Activated CD8-positive, alpha-beta memory T cell treated with anti-CD3 and anti-CD28 coated beads, Interleukin-2, amount 10 ng/mL, durations not matched to agents 7 days and 5 days (primary cell): Measurements from ENCODE around the gene SPTLC1. TPM values are rescaled to one million over a fixed set of nuclear protein-coding genes. Genes with fewer than 3 reads are reported as not detected.
"Not testable (repeated sequence)": the region's sequence is repeated elsewhere in the genome, so short reads cannot be mapped to it uniquely, and the experiment has no call there.

Source experiments
- ATAC-seq: fragments of 150-1000 bp; cut with Tn5 transposase; one replicate; pipeline ENCODE4 v1.10.0; 2021; ENCODE audit warnings: moderate library complexity
- CTCF ChIA-PET: fragments of 350-600 bp; sonication (Branson Sonifier 250); formaldehyde crosslinking; loops from one replicate; lab custom pipeline; 2021; ENCODE audit warnings: antibody characterized with exemption; lab: Charles Lee
- DNase-seq: peaks from one replicate; pipeline ENCODE4 v3.0.0-alpha.2; 2020
- H3K27ac Mint-ChIP-seq: one replicate; pipeline ENCODE4 v1.8.0; 2021; ENCODE audit warnings: mild to moderate bottlenecking, mixed read lengths
- H3K27me3 Mint-ChIP-seq: one replicate; pipeline ENCODE4 v1.8.0; 2021; ENCODE audit warnings: mixed read lengths
- H3K36me3 Mint-ChIP-seq: one replicate; pipeline ENCODE4 v1.8.0; 2021; ENCODE audit warnings: mild to moderate bottlenecking, mixed read lengths
- H3K4me1 Mint-ChIP-seq: one replicate; pipeline ENCODE4 v1.8.0; 2021; ENCODE audit warnings: mixed read lengths
- H3K4me3 Mint-ChIP-seq: one replicate; pipeline ENCODE4 v1.8.0; 2021; ENCODE audit warnings: mild to moderate bottlenecking, moderate library complexity, mixed read lengths
- H3K9me3 Mint-ChIP-seq: one replicate; pipeline ENCODE4 v1.8.0; 2022; ENCODE audit warnings: low read depth, mixed read lengths
- total RNA-seq, 2 experiments: library from RNA; stranded (reverse); gene quantifications; one replicate each; pipeline ENCODE4 v1.2.3, GENCODE V29; 2021

SPTLC1 gene
- total RNA-seq, 2 experiments from 2014 or later: 61.8 to 62.4 TPM

DNA sequence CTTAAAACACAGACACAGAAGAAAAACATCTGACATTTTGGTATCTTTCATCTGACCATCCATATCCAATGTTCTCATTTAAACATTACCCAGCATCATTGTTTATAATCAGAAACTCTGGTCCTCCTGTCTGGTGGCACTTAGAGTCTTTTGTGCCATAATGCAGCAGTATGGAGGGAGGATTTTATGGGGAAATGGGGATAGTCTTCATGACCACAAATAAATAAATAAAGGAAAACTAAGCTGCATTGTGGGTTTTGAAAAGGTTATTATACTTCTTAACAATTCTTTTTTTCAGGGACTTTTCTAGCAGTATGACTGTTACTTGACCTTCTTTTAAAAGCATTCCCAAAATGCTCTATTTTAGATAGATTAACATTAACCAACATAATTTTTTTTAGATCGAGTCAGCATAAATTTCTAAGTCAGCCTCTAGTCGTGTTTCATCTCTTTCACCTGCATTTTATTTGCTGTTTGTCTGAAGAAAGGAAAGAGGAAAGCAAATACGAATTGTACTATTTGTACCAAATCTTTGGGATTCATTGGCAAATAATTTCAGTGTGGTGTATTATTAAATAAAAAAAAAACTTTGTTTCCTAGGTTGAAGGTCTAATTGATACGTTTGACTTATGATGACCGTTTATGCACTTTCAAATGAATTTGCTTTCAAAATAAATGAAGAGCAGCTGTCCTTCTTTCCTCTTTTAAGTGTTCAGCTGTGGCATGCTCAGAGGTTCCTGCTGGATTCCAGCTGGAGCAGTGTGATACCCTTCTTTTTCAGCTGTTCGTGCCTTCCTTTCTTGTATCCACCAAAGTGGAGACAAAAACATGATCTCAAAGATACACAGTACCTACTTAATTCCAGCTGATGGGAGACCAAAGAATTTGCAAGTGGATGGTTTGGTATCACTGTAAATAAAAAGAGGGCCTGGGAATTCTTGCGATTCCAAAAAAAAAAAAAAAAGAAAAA lies 35.6 kb upstream of the SPTLC1 start:
- CTCF ChIA-PET: interaction anchor here (0.6 to 1.3 kb wide), 3 partner anchors 9 to 16 kb away, joined by 3 to 6 read pairs (median 4); no protein-coding TSS in a partner anchor
- not testable (repeated sequence) for H3K27ac Mint-ChIP-seq, ATAC-seq, H3K36me3 Mint-ChIP-seq, H3K4me3 Mint-ChIP-seq, H3K9me3 Mint-ChIP-seq, DNase-seq
- Mint-ChIP-seq H3K27me3 (peaks cover 16% of the 10 kb centered on the region), H3K4me1 (peaks cover 36% of the 10 kb centered on the region)

DNA sequence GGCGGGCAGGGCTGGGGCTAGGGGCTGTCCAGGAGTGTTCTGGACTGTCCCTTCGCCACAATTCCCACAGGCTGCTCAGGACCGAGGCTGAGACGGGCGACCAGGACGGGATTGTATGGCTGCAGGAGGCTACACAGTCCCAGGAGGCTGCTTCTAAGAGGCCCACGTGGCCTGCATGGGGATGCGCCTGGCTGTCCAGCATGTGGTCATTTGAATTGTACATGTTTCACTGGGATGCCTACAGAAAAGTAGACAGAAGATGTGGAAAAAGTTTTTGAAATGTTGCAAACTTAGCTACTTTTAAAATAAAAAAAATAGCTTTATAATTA lies 32.6 kb upstream of the SPTLC1 start:
- no peak for ATAC-seq
- no peak overlapping the region for H3K27ac Mint-ChIP-seq
- no peak overlapping the region for H3K4me3 Mint-ChIP-seq
- peaks cover 1% of the 10 kb centered on the region for H3K36me3 Mint-ChIP-seq
- CTCF ChIA-PET: interaction anchor here (0.8 to 1.7 kb wide), 5 partner anchors 9 to 643 kb away, joined by 3 to 17 read pairs (median 4); no protein-coding TSS in a partner anchor
- peaks cover 36% of the 10 kb centered on the region for H3K4me1 Mint-ChIP-seq
- no peaks in the 10 kb centered on the region for H3K9me3 Mint-ChIP-seq
- peaks cover 19% of the 10 kb centered on the region for H3K27me3 Mint-ChIP-seq
- no peak for DNase-seq

DNA sequence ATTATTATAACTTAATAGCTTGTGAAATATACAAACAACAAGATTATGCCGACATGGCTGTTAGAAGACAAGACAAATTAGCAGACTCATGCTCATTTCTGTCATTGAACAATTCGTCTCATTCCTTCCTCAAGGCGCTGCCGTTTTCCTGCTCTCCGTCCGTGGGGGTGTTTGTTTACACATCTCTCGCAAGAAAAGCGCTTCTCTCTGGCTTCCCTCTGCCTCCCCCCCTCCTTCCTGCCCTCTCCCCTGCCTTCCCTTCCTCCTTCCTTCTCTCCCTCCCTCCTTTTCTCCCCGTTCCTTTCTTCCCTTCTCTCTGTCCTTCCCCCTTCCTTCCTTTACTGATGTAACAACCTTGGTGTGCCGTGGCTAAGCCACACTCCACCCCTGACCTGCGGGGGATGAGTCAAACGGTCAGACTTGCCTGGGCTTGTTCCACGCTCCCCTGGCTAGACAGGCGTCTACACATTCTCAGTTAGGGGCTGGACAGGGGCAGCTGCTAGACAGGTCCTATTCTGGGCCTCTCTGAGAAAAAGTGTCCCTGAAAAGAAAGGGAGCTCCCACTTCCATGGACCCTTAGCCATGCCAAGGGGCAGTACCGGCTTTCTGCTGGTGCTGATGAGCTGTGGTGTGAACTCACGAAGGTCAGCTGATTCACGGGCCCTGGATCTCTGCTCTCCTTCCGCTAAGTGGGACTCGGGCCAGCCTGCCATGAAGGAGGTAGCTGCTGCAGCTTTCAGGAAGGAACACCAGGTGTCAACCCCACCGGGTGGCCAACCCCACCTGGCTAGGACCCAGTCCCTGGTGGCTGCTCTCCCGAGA lies 32.0 kb upstream of the SPTLC1 start:
- ATAC-seq: peak; percentile 81
- CTCF ChIA-PET: interaction anchor here (0.8 to 1.7 kb wide), 6 partner anchors 8 to 644 kb away, joined by 3 to 17 read pairs (median 4); no protein-coding TSS in a partner anchor
- peaks cover 32% of the 10 kb centered on the region for H3K4me1 Mint-ChIP-seq
- H3K27me3 Mint-ChIP-seq: peaks cover 25% of the 10 kb centered on the region
- peaks cover 1% of the 10 kb centered on the region for H3K36me3 Mint-ChIP-seq
- peak; percentile 66 for DNase-seq
- H3K27ac Mint-ChIP-seq: peak overlapping the region; percentile 68
- peak overlapping the region; percentile 17 for H3K4me3 Mint-ChIP-seq
- H3K9me3 Mint-ChIP-seq: no peaks in the 10 kb centered on the region

DNA sequence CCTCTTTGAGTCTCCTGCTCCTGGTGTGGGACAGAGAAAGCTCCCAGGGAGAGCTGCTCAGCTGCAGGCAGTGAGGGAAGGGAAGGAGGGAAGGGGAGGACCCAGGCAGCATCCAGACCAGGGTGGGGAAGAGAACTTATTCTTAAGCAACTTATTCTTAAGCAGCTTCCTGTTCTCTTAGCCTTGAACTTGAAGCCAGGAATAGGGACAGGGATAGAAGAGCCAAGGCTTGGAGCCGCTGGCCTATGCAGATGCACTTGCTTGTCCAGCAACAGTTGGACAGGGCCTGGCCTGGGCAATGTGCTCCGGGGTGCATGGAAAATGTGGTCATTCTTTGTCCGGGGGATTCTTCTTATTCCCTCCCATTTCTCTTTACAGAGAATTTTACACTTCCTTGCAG lies 31.4 kb upstream of the SPTLC1 start:
- ATAC-seq (no peak), DNase-seq (no peak)
- peaks cover 1% of the 10 kb centered on the region for H3K36me3 Mint-ChIP-seq
- no peaks in the 10 kb centered on the region for H3K9me3 Mint-ChIP-seq
- H3K27me3 Mint-ChIP-seq: peaks cover 31% of the 10 kb centered on the region
- H3K27ac Mint-ChIP-seq: no peak overlapping the region
- CTCF ChIA-PET: interaction anchor here (1.1 to 1.7 kb wide), 2 partner anchors 7 to 96 kb away, joined by 4 to 17 read pairs; no protein-coding TSS in a partner anchor
- H3K4me1 Mint-ChIP-seq: peaks cover 28% of the 10 kb centered on the region
- H3K4me3 Mint-ChIP-seq: no peak overlapping the region

DNA sequence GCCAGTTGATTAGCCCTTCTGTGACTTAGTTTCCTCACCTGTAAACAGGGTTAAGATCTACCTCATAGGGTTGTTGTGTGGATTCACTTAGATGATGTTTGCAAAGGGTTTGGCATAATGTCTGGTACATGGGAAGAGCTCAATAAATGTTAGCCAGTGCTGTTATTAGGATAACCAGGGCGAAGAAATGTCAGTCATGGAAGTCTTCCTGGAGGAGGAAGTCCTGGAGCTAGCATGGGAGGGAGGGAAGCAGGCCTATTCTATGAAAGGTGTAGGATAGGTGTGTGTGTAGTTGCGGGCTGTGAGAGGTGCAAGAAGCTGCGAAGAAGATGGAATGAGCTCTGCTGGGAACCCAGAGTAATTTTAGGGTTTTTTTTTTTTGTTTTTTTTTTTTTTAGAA lies 30.6 kb upstream of the SPTLC1 start:
- CTCF ChIA-PET, H3K9me3 Mint-ChIP-seq, DNase-seq, H3K36me3 Mint-ChIP-seq, H3K27ac Mint-ChIP-seq, H3K4me3 Mint-ChIP-seq, ATAC-seq: not testable (repeated sequence)
- Mint-ChIP-seq H3K27me3 (peaks cover 37% of the 10 kb centered on the region), H3K4me1 (peaks cover 33% of the 10 kb centered on the region)

DNA sequence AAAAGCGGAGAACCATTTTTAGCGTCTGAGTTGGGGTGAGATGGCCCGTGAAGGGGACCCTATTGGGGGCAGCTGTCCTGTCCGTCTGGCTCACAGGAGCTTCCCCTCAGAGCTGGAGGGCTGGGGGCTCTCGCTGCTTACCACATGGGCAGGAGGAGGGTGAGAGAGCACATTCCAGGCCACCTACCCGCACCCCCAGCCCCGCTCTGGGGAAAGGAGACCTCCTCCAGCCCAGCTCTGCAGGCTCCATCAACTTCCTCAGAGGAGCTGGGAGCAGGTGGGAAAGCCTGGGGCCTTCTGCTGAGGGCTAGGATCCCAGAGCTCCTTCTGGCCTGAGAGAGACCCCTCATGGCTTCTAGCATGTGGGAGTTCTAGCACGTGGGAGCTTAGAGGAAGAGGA lies 27.1 kb upstream of the SPTLC1 start:
- H3K4me3 Mint-ChIP-seq: no peak overlapping the region
- H3K9me3 Mint-ChIP-seq: no peaks in the 10 kb centered on the region
- peaks cover 33% of the 10 kb centered on the region for H3K27me3 Mint-ChIP-seq
- peaks cover 22% of the 10 kb centered on the region for H3K4me1 Mint-ChIP-seq
- CTCF ChIA-PET: interaction anchor here (0.6 to 5.5 kb wide), 4 partner anchors 9 to 331 kb away, joined by 3 to 50 read pairs (median 3); partner anchors contain the start of gene CENPP
- no peak overlapping the region for H3K27ac Mint-ChIP-seq
- no peak for ATAC-seq
- no peak for DNase-seq
- H3K36me3 Mint-ChIP-seq: no peaks in the 10 kb centered on the region

DNA sequence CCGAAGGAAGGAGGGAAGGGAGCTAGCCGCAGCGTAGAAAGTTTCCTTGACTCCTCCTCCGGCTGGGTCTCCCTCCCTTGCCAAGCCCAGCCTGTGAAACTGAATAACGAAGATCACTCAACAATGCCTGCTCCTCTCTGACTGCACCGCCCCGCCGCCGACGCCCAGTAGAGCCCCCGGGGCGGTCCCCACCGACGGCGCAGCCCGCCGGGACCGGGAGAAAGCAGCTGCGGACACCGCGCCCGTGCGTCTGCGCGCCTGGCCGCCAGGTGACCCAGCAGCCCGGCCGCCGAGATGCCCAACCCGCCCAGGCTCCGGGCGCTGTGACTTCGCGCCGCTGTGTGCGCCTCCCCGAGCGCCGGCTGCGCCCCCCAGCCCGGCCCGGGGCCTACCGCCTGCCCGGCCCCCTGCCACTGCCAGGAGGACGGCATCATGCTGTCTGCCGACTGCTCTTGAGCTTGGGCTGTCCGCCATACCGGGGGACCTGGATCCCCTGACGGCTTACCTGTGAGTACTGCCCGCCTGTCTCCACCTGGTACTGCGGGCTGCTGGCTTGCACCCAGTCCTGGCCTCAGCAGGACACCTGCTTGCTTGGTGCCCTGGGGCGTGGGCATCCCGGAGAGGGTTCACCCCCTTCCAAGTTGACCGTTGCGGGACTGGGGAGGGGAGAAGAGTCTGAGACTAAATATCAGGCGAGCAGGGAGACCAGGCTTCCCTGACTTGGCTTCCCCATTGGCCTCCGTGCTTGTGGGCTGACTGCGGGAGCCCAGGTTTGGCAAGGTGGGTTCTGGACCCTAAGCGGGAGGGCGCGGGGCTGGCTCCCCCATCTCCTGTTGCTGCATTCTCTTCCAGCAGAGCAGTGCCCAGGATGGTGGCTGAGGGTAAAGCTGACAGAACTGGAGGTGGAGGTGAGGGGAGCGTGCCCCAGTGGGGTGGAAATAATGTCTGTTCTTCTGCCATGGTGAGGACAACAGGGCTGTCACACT lies 26.2 kb upstream of the SPTLC1 start:
- peaks cover 35% of the 10 kb centered on the region for H3K27me3 Mint-ChIP-seq
- CTCF ChIA-PET: interaction anchor here (0.6 to 5.5 kb wide), 32 partner anchors 8 to 666 kb away, joined by 3 to 58 read pairs (median 5); partner anchors contain the start of genes CENPP, IPPK and NOL8
- H3K36me3 Mint-ChIP-seq: no peaks in the 10 kb centered on the region
- H3K4me3 Mint-ChIP-seq: peak overlapping the region; percentile 36
- no peaks in the 10 kb centered on the region for H3K9me3 Mint-ChIP-seq
- ATAC-seq (peak; percentile 27), DNase-seq (no peak)
- H3K4me1 Mint-ChIP-seq: peaks cover 14% of the 10 kb centered on the region
- H3K27ac Mint-ChIP-seq: no peak overlapping the region

DNA sequence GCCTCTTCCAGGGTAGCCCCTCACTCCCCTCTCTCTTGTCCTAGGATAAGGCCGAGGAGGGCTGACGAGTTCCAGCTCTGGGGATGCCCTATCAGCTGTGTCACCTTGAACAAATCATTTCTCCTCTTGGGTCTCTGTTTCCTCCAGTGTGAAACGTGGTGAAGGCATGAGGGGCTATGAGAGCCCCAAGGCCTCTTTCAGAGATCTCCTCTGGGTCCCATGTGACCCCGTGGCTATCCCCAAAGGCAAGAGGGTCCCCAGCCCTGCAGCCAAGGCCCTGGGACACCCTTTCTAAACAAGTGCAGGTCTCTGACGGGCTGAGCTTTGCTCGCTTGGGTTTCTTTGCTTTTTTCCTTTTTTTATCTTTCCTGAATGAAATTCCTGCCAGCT lies 25.5 kb upstream of the SPTLC1 start:
- Mint-ChIP-seq H3K36me3 (no peaks in the 10 kb centered on the region), H3K4me3 (peak overlapping the region; percentile 36), H3K27ac (no peak overlapping the region), H3K9me3 (no peaks in the 10 kb centered on the region), H3K4me1 (peaks cover 11% of the 10 kb centered on the region), H3K27me3 (peaks cover 37% of the 10 kb centered on the region)
- ATAC-seq (no peak), DNase-seq (no peak)
- CTCF ChIA-PET: interaction anchor here (0.7 to 5.5 kb wide), 44 partner anchors 7 to 667 kb away, joined by 3 to 58 read pairs (median 5); partner anchors contain the start of genes IPPK, NOL8 and SPTLC1

DNA sequence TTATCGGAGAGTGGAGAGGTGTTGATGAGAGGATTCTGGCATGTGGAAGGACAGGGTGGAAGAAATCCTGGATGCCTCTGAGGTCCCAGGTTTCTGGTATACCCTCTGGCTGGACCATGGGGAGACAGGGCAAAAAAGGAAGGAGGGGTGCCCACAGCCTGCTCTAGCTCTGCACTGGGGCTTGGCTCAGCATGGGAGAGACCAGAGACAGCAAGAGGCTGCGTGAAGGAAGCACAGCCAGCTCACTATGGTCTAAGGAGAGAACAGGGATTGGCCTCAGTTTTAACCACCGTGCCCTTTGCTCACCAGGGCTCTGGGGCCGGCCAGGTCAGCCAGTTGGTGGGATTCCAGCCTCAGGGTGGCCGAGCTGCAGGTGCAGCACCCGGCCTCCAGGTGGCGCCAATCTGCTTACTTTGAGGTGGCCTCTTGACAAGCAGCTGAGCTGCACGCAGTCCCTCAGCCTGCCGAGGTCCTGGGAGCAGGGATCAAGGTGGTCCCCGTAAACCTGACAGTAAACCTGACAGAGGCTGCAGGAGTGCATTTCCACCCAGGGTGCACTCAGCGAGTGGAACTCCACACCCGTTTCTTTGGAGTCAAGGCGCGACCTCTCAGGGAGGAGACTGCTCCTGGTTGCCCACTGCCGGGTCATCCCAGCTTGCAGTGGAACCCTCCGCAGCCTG lies 25.0 kb upstream of the SPTLC1 start:
- H3K27ac Mint-ChIP-seq: no peak overlapping the region
- H3K4me3 Mint-ChIP-seq: no peak overlapping the region
- CTCF ChIA-PET: interaction anchor here (0.6 to 5.5 kb wide), 57 partner anchors 7 to 667 kb away, joined by 3 to 58 read pairs (median 5); partner anchors contain the start of genes CENPP, IPPK, NOL8 and SPTLC1

DNA sequence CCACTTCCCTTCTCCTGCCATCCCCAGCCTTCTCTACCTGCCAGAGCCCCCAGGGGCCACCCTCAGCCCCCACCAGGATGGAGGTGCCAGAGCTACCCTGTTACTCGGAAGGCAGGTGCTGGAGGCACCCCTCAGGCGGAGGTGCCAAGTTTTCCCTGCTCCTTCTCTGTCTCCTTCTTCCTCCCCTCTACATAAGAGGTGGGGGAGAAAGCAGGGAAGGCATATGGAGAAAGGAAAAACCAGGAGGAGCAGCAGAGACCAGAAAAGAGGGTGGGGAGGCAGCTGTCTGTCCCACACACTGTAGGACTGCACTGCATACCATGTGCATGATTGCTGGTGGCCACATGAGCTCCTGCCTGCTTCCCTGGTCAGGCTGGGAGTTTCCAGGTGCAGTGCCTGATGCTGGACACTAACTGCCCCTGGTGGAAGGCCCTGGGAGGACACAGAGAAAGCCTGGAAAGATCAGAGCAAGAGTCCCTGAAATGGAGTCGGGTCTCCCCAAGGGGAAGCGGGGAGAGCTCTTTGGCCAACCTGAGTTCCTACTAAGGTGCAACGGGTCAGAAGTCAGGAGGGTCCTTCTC lies 23.8 kb upstream of the SPTLC1 start:
- not testable (repeated sequence) for H3K36me3 Mint-ChIP-seq, ATAC-seq, DNase-seq, H3K9me3 Mint-ChIP-seq, H3K4me3 Mint-ChIP-seq, H3K27ac Mint-ChIP-seq
- Mint-ChIP-seq H3K27me3 (peaks cover 37% of the 10 kb centered on the region), H3K4me1 (peaks cover 10% of the 10 kb centered on the region)
- CTCF ChIA-PET: interaction anchor here (0.5 to 5.5 kb wide), 49 partner anchors 9 to 722 kb away, joined by 3 to 58 read pairs (median 5); partner anchors contain the start of genes CENPP, IARS1, IPPK and SPTLC1

More for the DNA sequence above, 25.0 kb upstream of the SPTLC1 start:
- Mint-ChIP-seq H3K4me1 (peaks cover 10% of the 10 kb centered on the region), H3K9me3 (no peaks in the 10 kb centered on the region), H3K36me3 (no peaks in the 10 kb centered on the region), H3K27me3 (peaks cover 37% of the 10 kb centered on the region)
- ATAC-seq (peak; percentile 71), DNase-seq (peak; percentile 82)
